ENCODE measurements around the gene USP19. TPM values are rescaled to one million over a fixed set of nuclear protein-coding genes. Genes with fewer than 3 reads are reported as not detected.

USP19 gene
- total RNA-seq, 2 experiments from 2014 or later: 49.4 to 69.4 TPM

DNA sequence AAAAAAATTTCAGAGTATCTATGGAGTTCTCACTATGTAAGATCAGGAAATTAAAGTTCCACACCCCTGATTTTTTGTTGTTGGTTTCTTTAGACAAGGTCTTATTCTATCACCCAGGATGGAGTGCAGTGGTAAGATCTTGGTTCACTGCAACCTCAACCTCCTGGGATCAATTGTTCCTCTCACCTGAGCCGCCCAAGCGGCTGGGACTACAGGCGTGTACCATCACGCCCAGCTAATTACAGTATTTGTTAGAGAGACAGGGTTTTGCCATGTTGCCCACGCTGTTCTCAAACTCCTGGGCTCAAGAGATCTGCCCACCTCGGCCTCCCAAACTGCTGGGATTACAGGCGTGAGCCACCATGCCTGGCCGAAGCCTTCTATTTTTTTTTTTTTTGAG lies 39.2 kb downstream of the USP19 start:
- H3K4me1 ChIP-seq (ENCODE audit: insufficient read depth, low read length, poor library complexity, severe bottlenecking): no peaks in the 10 kb centered on the region
- intact Hi-C loops (cut with micrococcal nuclease; ENCODE audit: unreplicated experiment): no loop called here
- no peak for TF ChIP-seq EZH2phosphoT487 (IDR thresholded peaks at IDR 0.05; ENCODE audit: borderline replicate concordance, low read depth, low read length)
- TF ChIP-seq, protein P1, sequence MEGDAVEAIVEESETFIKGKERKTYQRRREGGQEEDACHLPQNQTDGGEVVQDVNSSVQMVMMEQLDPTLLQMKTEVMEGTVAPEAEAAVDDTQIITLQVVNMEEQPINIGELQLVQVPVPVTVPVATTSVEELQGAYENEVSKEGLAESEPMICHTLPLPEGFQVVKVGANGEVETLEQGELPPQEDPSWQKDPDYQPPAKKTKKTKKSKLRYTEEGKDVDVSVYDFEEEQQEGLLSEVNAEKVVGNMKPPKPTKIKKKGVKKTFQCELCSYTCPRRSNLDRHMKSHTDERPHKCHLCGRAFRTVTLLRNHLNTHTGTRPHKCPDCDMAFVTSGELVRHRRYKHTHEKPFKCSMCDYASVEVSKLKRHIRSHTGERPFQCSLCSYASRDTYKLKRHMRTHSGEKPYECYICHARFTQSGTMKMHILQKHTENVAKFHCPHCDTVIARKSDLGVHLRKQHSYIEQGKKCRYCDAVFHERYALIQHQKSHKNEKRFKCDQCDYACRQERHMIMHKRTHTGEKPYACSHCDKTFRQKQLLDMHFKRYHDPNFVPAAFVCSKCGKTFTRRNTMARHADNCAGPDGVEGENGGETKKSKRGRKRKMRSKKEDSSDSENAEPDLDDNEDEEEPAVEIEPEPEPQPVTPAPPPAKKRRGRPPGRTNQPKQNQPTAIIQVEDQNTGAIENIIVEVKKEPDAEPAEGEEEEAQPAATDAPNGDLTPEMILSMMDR (conservative IDR thresholded peaks at IDR 0.05; ENCODE audit: low read length): no peak
- POLR2A ChIA-PET: interaction anchor here (0.7 to 2.4 kb wide), 3 partner anchors 9 to 52 kb away, joined by 3 to 12 read pairs (median 4); partner anchors contain the start of genes IMPDH2 and QRICH1
- no peak for DNase-seq (ENCODE audit: low spot score)
- H3K9me3 ChIP-seq (ENCODE audit: low read length): no peaks in the 10 kb centered on the region
- peaks cover 90% of the 10 kb centered on the region for H3K79me2 ChIP-seq (ENCODE audit: insufficient read depth, low read depth, low read length)
- BruUV-seq (replicated peaks): no TSS peak
- H3K4me3 ChIP-seq (ENCODE audit: low read depth, low read length, poor library complexity, severe bottlenecking): no peak overlapping the region
- H3K4me2 ChIP-seq (ENCODE audit: low read length): no peak overlapping the region
- CTCF ChIA-PET (ENCODE audit: unreplicated experiment): no interaction called here
- H2AFZ ChIP-seq (ENCODE audit: low read length): no peak overlapping the region
- H4K20me1 ChIP-seq (ENCODE audit: insufficient read depth, low read length): no peaks in the 10 kb centered on the region; the same call in 1 of the 2 replicates
- H3K9me2 ChIP-seq (ENCODE audit: insufficient read depth, low read length): no peaks in the 10 kb centered on the region
- H3K36me3 ChIP-seq (ENCODE audit: insufficient read depth, low read length): peaks cover 68% of the 10 kb centered on the region
- no peak overlapping the region for H3K27ac ChIP-seq (ENCODE audit: low read depth, low read length, poor library complexity, severe bottlenecking)

DNA sequence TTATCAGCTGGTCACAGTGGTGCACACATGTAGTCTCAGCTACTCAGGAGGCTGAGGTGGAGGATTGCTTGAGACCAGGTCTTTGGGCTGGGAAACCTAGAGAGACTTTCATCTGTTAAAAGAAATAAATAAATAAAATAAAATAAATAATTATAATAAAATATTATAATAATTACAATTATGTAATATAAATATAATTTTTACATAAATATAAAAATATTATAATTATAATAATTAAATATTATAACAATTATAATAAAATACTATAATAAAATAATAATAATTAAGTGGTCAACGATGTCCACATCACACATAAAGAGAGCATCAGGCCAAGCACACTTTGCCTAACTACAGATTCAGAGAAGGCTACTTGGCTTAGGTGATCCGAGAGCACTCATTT lies 41.4 kb downstream of the USP19 start:
- H2AFZ ChIP-seq (ENCODE audit: low read length): no peak overlapping the region
- H3K9me2 ChIP-seq (ENCODE audit: insufficient read depth, low read length): no peaks in the 10 kb centered on the region
- H3K79me2 ChIP-seq (ENCODE audit: insufficient read depth, low read depth, low read length): peaks cover 68% of the 10 kb centered on the region
- DNase-seq (ENCODE audit: low spot score): no peak
- BruUV-seq (replicated peaks): no TSS peak
- ChIA-PET POLR2A (interaction anchor here (0.7 to 0.8 kb wide), 2 partner anchors 24 to 41 kb away, joined by 3 read pairs; partner anchors contain the start of gene USP19), CTCF (ENCODE audit: unreplicated experiment) (no interaction called here)
- no peak overlapping the region for H3K4me3 ChIP-seq (ENCODE audit: low read depth, low read length, poor library complexity, severe bottlenecking)
- no peak overlapping the region for H3K27ac ChIP-seq (ENCODE audit: low read depth, low read length, poor library complexity, severe bottlenecking)
- H3K4me1 ChIP-seq (ENCODE audit: insufficient read depth, low read length, poor library complexity, severe bottlenecking): no peaks in the 10 kb centered on the region
- no peak overlapping the region for H3K4me2 ChIP-seq (ENCODE audit: low read length)
- H3K36me3 ChIP-seq (ENCODE audit: insufficient read depth, low read length): peaks cover 69% of the 10 kb centered on the region
- no peaks in the 10 kb centered on the region for H3K9me3 ChIP-seq (ENCODE audit: low read length)
- H4K20me1 ChIP-seq (ENCODE audit: insufficient read depth, low read length): no peaks in the 10 kb centered on the region; the same call in 1 of the 2 replicates
- intact Hi-C loops (cut with micrococcal nuclease; ENCODE audit: unreplicated experiment): no loop called here
- TF ChIP-seq EZH2phosphoT487 (IDR thresholded peaks at IDR 0.05; ENCODE audit: borderline replicate concordance, low read depth, low read length): no peak
- TF ChIP-seq, protein P1 (conservative IDR thresholded peaks at IDR 0.05; ENCODE audit: low read length): no peak

DNA sequence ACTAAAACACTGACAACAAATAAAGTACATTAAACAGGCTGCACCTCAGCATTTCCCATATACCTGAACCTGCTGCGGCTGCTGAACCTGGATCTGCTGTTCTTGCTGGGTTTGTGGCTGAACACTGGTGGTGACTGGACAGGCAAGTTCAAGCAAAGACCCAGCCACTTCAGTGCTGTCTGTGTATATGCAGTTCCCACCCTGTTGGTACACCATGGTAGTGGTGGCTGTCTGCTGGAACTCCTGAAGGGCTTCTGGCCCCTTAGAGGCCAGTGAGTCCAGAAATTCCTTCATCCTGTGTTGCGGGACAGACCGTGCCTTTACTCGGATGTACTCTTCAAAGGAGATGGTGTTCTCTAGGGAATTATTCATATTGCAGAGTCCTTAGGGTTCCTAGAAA lies 44.0 kb downstream of the USP19 start:
- H3K4me1 ChIP-seq (ENCODE audit: insufficient read depth, low read length, poor library complexity, severe bottlenecking): no peaks in the 10 kb centered on the region
- ChIA-PET CTCF (ENCODE audit: unreplicated experiment) (no interaction called here), POLR2A (no interaction called here)
- no peaks in the 10 kb centered on the region for H3K9me2 ChIP-seq (ENCODE audit: insufficient read depth, low read length)
- H4K20me1 ChIP-seq (ENCODE audit: insufficient read depth, low read length): no peaks in the 10 kb centered on the region; the same call in 1 of the 2 replicates
- H3K36me3 ChIP-seq (ENCODE audit: insufficient read depth, low read length): peaks cover 85% of the 10 kb centered on the region
- DNase-seq (ENCODE audit: low spot score): no peak
- H3K9me3 ChIP-seq (ENCODE audit: low read length): no peaks in the 10 kb centered on the region
- no peak overlapping the region for H3K4me2 ChIP-seq (ENCODE audit: low read length)
- BruUV-seq (replicated peaks): TSS peak; percentile 25
- TF ChIP-seq, protein P1 (conservative IDR thresholded peaks at IDR 0.05; ENCODE audit: low read length): no peak
- no peak for TF ChIP-seq EZH2phosphoT487 (IDR thresholded peaks at IDR 0.05; ENCODE audit: borderline replicate concordance, low read depth, low read length)
- intact Hi-C loops (cut with micrococcal nuclease; ENCODE audit: unreplicated experiment): no loop called here
- H3K4me3 ChIP-seq (ENCODE audit: low read depth, low read length, poor library complexity, severe bottlenecking): no peak overlapping the region
- peaks cover 52% of the 10 kb centered on the region for H3K79me2 ChIP-seq (ENCODE audit: insufficient read depth, low read depth, low read length)
- H2AFZ ChIP-seq (ENCODE audit: low read length): no peak overlapping the region
- no peak overlapping the region for H3K27ac ChIP-seq (ENCODE audit: low read depth, low read length, poor library complexity, severe bottlenecking)
